ENCODE results near the gene ATG7. TPM values are rescaled to one million over a fixed set of nuclear protein-coding genes. Genes with fewer than 3 reads are reported as not detected.

The ATG7 gene
- total RNA-seq, 5 donors from 2014 or later (not counting 1 experiment from before 2014, with no cell fraction given) = 29.0 to 39.3 (median 37.4) TPM

GRCh38 chr3:11551036-11551435 lies 278.8 kb downstream of the ATG7 start:
- 94% methylated on average over 14 of the region's 17 CpGs for WGBS (ENCODE audit: insufficient coverage)
- Histone ChIP-seq H3K4me3 (ENCODE audit: control insufficient read depth in 1 of 2, extremely low read depth in 1 of 2, low read length in 1 of 2) (no peak overlapping the region), H3K9me3 (no peaks in the 10 kb centered on the region), H3K27me3 (replicated peaks in 1 of 2; ENCODE audit: control insufficient read depth in 2 of 2, extremely low read depth in 1 of 2, insufficient read depth in 2 of 2, low read length in 1 of 2) (no peaks in the 10 kb centered on the region), H3K36me3 (ENCODE audit: control insufficient read depth in 2 of 2, extremely low read depth in 1 of 2, insufficient read depth in 1 of 2, low read length in 1 of 2) (peaks cover 12 to 15% of the 10 kb centered on the region in 2 donors), H3K27ac (ENCODE audit: low read length) (no peak overlapping the region), H3K4me1 (ENCODE audit: control insufficient read depth in 1 of 2, extremely low read depth in 1 of 2, insufficient read depth in 2 of 2, low read length in 2 of 2) (no peaks in the 10 kb centered on the region)
- ATAC-seq (replicated peaks in 1 of 4) (no peak), DNase-seq (no peak)
- ChIA-PET POLR2A (no interaction called here), CTCF (interaction anchor here in 1 of 2 donors (0.7 kb wide), 1 partner anchor 9 kb away, joined by 3 read pairs; no protein-coding TSS in a partner anchor)
- Mint-ChIP-seq H3K27me3 (no peaks in the 10 kb centered on the region), H3K4me3 (no peak overlapping the region), H3K9me3 (no peaks in the 10 kb centered on the region), H3K4me1 (peaks cover 5 to 11% (median 10%) of the 10 kb centered on the region in 3 donors), H3K27ac (peak overlapping the region; percentile 56 to 61), H3K36me3 (peaks cover 15% of the 10 kb centered on the region)

GRCh38 chr3:11552289-11553264 lies 280.4 kb downstream of the ATG7 start:
- ChIA-PET CTCF (no interaction called here), POLR2A (no interaction called here)
- no peak overlapping the region for H3K4me3 ChIP-seq (ENCODE audit: control insufficient read depth in 1 of 2, extremely low read depth in 1 of 2, low read length in 1 of 2)
- H3K36me3 ChIP-seq (ENCODE audit: control insufficient read depth in 2 of 2, extremely low read depth in 1 of 2, insufficient read depth in 1 of 2, low read length in 1 of 2) = peaks cover 15 to 19% of the 10 kb centered on the region in 2 donors
- no peaks in the 10 kb centered on the region for H3K4me1 ChIP-seq (ENCODE audit: control insufficient read depth in 1 of 2, extremely low read depth in 1 of 2, insufficient read depth in 2 of 2, low read length in 2 of 2)
- no peaks in the 10 kb centered on the region for H3K9me3 ChIP-seq
- Mint-ChIP-seq H3K4me3 (no peak overlapping the region), H3K36me3 (peaks cover 25% of the 10 kb centered on the region), H3K4me1 (peaks cover 5 to 11% (median 10%) of the 10 kb centered on the region in 3 donors), H3K27me3 (no peaks in the 10 kb centered on the region), H3K27ac (no peak overlapping the region), H3K9me3 (no peaks in the 10 kb centered on the region)
- no peak overlapping the region for H3K27ac ChIP-seq (ENCODE audit: low read length)
- no peaks in the 10 kb centered on the region for H3K27me3 ChIP-seq (replicated peaks in 1 of 2; ENCODE audit: control insufficient read depth in 2 of 2, extremely low read depth in 1 of 2, insufficient read depth in 2 of 2, low read length in 1 of 2)
- no peak for ATAC-seq (replicated peaks in 1 of 4)
- WGBS (ENCODE audit: insufficient coverage) = 95% methylated on average over 7 of the region's 16 CpGs
- no peak for DNase-seq

GRCh38 chr3:11553436-11554235 lies 281.4 kb downstream of the ATG7 start:
- CTCF ChIA-PET = interaction anchor here in 1 of 2 donors (0.6 kb wide), 1 partner anchor 164 kb away, joined by 3 read pairs; no protein-coding TSS in a partner anchor
- H3K4me3 ChIP-seq (ENCODE audit: control insufficient read depth in 1 of 2, extremely low read depth in 1 of 2, low read length in 1 of 2) = no peak overlapping the region
- no peaks in the 10 kb centered on the region for H3K4me1 ChIP-seq (ENCODE audit: control insufficient read depth in 1 of 2, extremely low read depth in 1 of 2, insufficient read depth in 2 of 2, low read length in 2 of 2)
- POLR2A ChIA-PET = no interaction called here
- Mint-ChIP-seq H3K4me1 (peaks cover 8 to 11% (median 10%) of the 10 kb centered on the region in 3 donors), H3K4me3 (no peak overlapping the region), H3K36me3 (peaks cover 33% of the 10 kb centered on the region), H3K9me3 (no peaks in the 10 kb centered on the region), H3K27me3 (no peaks in the 10 kb centered on the region), H3K27ac (no peak overlapping the region)
- H3K27me3 ChIP-seq (replicated peaks in 1 of 2; ENCODE audit: control insufficient read depth in 2 of 2, extremely low read depth in 1 of 2, insufficient read depth in 2 of 2, low read length in 1 of 2) = no peaks in the 10 kb centered on the region
- DNase-seq = no peak
- H3K27ac ChIP-seq (ENCODE audit: low read length) = no peak overlapping the region
- peaks cover 15 to 29% of the 10 kb centered on the region in 2 donors for H3K36me3 ChIP-seq (ENCODE audit: control insufficient read depth in 2 of 2, extremely low read depth in 1 of 2, insufficient read depth in 1 of 2, low read length in 1 of 2)
- no peaks in the 10 kb centered on the region for H3K9me3 ChIP-seq
- 96% methylated on average over 13 of the region's 17 CpGs for WGBS (ENCODE audit: insufficient coverage)
- no peak for ATAC-seq (replicated peaks in 1 of 4)

GRCh38 chr3:11554236-11554610 lies 282.0 kb downstream of the ATG7 start:
- H3K9me3 Mint-ChIP-seq = no peaks in the 10 kb centered on the region
- H3K27ac ChIP-seq (ENCODE audit: low read length) = no peak overlapping the region
- no peaks in the 10 kb centered on the region for H3K27me3 Mint-ChIP-seq
- ChIA-PET CTCF (no interaction called here), POLR2A (no interaction called here)
- H3K36me3 ChIP-seq (ENCODE audit: control insufficient read depth in 2 of 2, extremely low read depth in 1 of 2, insufficient read depth in 1 of 2, low read length in 1 of 2) = peaks cover 15 to 29% of the 10 kb centered on the region in 2 donors
- H3K4me1 ChIP-seq (ENCODE audit: control insufficient read depth in 1 of 2, extremely low read depth in 1 of 2, insufficient read depth in 2 of 2, low read length in 2 of 2) = no peaks in the 10 kb centered on the region
- peaks cover 33% of the 10 kb centered on the region for H3K36me3 Mint-ChIP-seq
- peaks cover 8 to 11% (median 10%) of the 10 kb centered on the region in 3 donors for H3K4me1 Mint-ChIP-seq
- H3K27ac Mint-ChIP-seq = no peak overlapping the region
- DNase-seq = no peak
- no peak for ATAC-seq (replicated peaks in 1 of 4)
- no peaks in the 10 kb centered on the region for H3K9me3 ChIP-seq
- H3K27me3 ChIP-seq (replicated peaks in 1 of 2; ENCODE audit: control insufficient read depth in 2 of 2, extremely low read depth in 1 of 2, insufficient read depth in 2 of 2, low read length in 1 of 2) = no peaks in the 10 kb centered on the region
- 94% methylated on average over 3 of the region's 3 CpGs for WGBS (ENCODE audit: insufficient coverage)
- H3K4me3 Mint-ChIP-seq = no peak overlapping the region
- no peak overlapping the region for H3K4me3 ChIP-seq (ENCODE audit: control insufficient read depth in 1 of 2, extremely low read depth in 1 of 2, low read length in 1 of 2)

GRCh38 chr3:11554666-11555065 lies 282.5 kb downstream of the ATG7 start:
- DNase-seq = no peak
- H3K4me1 ChIP-seq (ENCODE audit: control insufficient read depth in 1 of 2, extremely low read depth in 1 of 2, insufficient read depth in 2 of 2, low read length in 2 of 2) = no peaks in the 10 kb centered on the region
- CTCF ChIA-PET = no interaction called here
- peaks cover 15 to 29% of the 10 kb centered on the region in 2 donors for H3K36me3 ChIP-seq (ENCODE audit: control insufficient read depth in 2 of 2, extremely low read depth in 1 of 2, insufficient read depth in 1 of 2, low read length in 1 of 2)
- Mint-ChIP-seq H3K4me1 (peaks cover 8 to 11% (median 10%) of the 10 kb centered on the region in 3 donors), H3K27me3 (no peaks in the 10 kb centered on the region), H3K4me3 (no peak overlapping the region), H3K36me3 (peaks cover 33% of the 10 kb centered on the region), H3K27ac (no peak overlapping the region), H3K9me3 (no peaks in the 10 kb centered on the region)
- no peaks in the 10 kb centered on the region for H3K27me3 ChIP-seq (replicated peaks in 1 of 2; ENCODE audit: control insufficient read depth in 2 of 2, extremely low read depth in 1 of 2, insufficient read depth in 2 of 2, low read length in 1 of 2)
- H3K4me3 ChIP-seq (ENCODE audit: control insufficient read depth in 1 of 2, extremely low read depth in 1 of 2, low read length in 1 of 2) = no peak overlapping the region
- no peaks in the 10 kb centered on the region for H3K9me3 ChIP-seq
- WGBS (ENCODE audit: insufficient coverage) = 90% methylated on average over 12 of the region's 12 CpGs
- no peak overlapping the region for H3K27ac ChIP-seq (ENCODE audit: low read length)
- POLR2A ChIA-PET = no interaction called here
- ATAC-seq (replicated peaks in 1 of 4) = no peak

GRCh38 chr3:11555211-11555782 lies 283.1 kb downstream of the ATG7 start:
- 97% methylated on average over 12 of the region's 13 CpGs for WGBS (ENCODE audit: insufficient coverage)
- Mint-ChIP-seq H3K27ac (no peak overlapping the region), H3K9me3 (no peaks in the 10 kb centered on the region), H3K4me1 (peaks cover 6 to 10% (median 7%) of the 10 kb centered on the region in 3 donors), H3K36me3 (peaks cover 33% of the 10 kb centered on the region), H3K27me3 (no peaks in the 10 kb centered on the region), H3K4me3 (no peak overlapping the region)
- CTCF ChIA-PET = no interaction called here
- Histone ChIP-seq H3K27ac (ENCODE audit: low read length) (no peak overlapping the region), H3K4me1 (ENCODE audit: control insufficient read depth in 1 of 2, extremely low read depth in 1 of 2, insufficient read depth in 2 of 2, low read length in 2 of 2) (no peaks in the 10 kb centered on the region), H3K27me3 (replicated peaks in 1 of 2; ENCODE audit: control insufficient read depth in 2 of 2, extremely low read depth in 1 of 2, insufficient read depth in 2 of 2, low read length in 1 of 2) (no peaks in the 10 kb centered on the region), H3K4me3 (ENCODE audit: control insufficient read depth in 1 of 2, extremely low read depth in 1 of 2, low read length in 1 of 2) (no peak overlapping the region), H3K36me3 (ENCODE audit: control insufficient read depth in 2 of 2, extremely low read depth in 1 of 2, insufficient read depth in 1 of 2, low read length in 1 of 2) (peaks cover 19 to 32% of the 10 kb centered on the region in 2 donors), H3K9me3 (no peaks in the 10 kb centered on the region)
- no peak for DNase-seq
- ATAC-seq (replicated peaks in 1 of 4) = peak in 1 of 4 experiments; percentile 6
- POLR2A ChIA-PET = no interaction called here

Data from T-cell (primary cell).